GM12878 (cell line): Measurements from ENCODE around the gene TTLL13. TPM values are rescaled to one million over a fixed set of nuclear protein-coding genes. Genes with fewer than 3 reads are reported as not detected.

Source experiments
- ATAC-seq: fragments of 200-7000 bp; cut with Tn5 transposase; 3 replicates; pipeline ENCODE4 v1.9.1; 2020; ENCODE audit warnings: mild to moderate bottlenecking, moderate library complexity
- BruUV-seq: library from RNA; stranded (reverse); fragments of 400-500 nt; replicated peaks from 2 replicates; lab custom pipeline; 2021; lab: Mats Ljungman, UMichigan
- CTCF ChIA-PET: fragments of 300-600 bp; sonication (Branson Sonifier 250); formaldehyde crosslinking; extraction: SDS; loops from one replicate; lab custom pipeline; 2021; ENCODE audit warnings: inconsistent platforms; lab: Yijun Ruan, JAX
- POLR2A ChIA-PET: fragments of 350-600 bp; formaldehyde crosslinking; extraction: SDS; loops from one replicate; lab custom pipeline; 2021; ENCODE audit warnings: inconsistent platforms; lab: Charles Lee
- RAD21 ChIA-PET: fragments of 300-600 bp; sonication (Branson Sonifier 250); formaldehyde crosslinking; loops from one replicate; lab custom pipeline; 2023; ENCODE audit warnings: antibody characterized with exemption; ENCODE audit not compliant: unreplicated experiment; lab: Charles Lee
- SMC1A ChIA-PET: fragments of 300-600 bp; sonication (Branson Sonifier 250); formaldehyde crosslinking; loops from one replicate; lab custom pipeline; 2023; ENCODE audit not compliant: unreplicated experiment, uncharacterized antibody; lab: Charles Lee
- DNase-seq: peaks from one replicate; pipeline ENCODE4 v3.0.0-alpha.2; 2011; ENCODE audit warnings: low read depth, low spot score
- FAIRE-seq: peaks from 3 replicates; lab custom pipeline; 2011; peaks lifted over from hg19 to GRCh38; lab: Jason Lieb, UNC
- H2AFZ ChIP-seq: 2 replicates; pipeline ENCODE4 v1.6.0; 2011; ENCODE audit warnings: low read depth, low read length, control low read depth; ENCODE audit not compliant: control insufficient read depth
- H3K27ac ChIP-seq: 2 replicates; pipeline ENCODE4 v1.5.1; 2011; ENCODE audit warnings: control low read depth; ENCODE audit not compliant: control insufficient read depth, insufficient read depth
- H3K27me3 ChIP-seq, 2 experiments: replicated peaks in 1 of 2; 2 replicates each; pipeline versions ENCODE4 v1.6.0 to v1.6.1; 2011; ENCODE audit warnings: low read length in 1 of 2; ENCODE audit not compliant: control insufficient read depth in 2 of 2, insufficient read depth in 2 of 2
- H3K36me3 ChIP-seq, 2 experiments: 2 replicates each; pipeline ENCODE4 v1.5.1; 2011; ENCODE audit warnings: low read length in 1 of 2; ENCODE audit not compliant: control insufficient read depth in 2 of 2, insufficient read depth in 2 of 2
- H3K4me1 ChIP-seq: 2 replicates; pipeline ENCODE4 v1.6.1; 2011; ENCODE audit warnings: mild to moderate bottlenecking, low read length, moderate library complexity, mixed read lengths; ENCODE audit not compliant: control insufficient read depth, insufficient read depth
- H3K4me2 ChIP-seq: 2 replicates; pipeline ENCODE4 v1.6.0; 2011; ENCODE audit warnings: control low read depth; ENCODE audit not compliant: control insufficient read depth, insufficient read depth
- H3K4me3 ChIP-seq: fragments of 200-600 bp; sonication (generic); 2 replicates; pipeline ENCODE4 v1.5.1; 2016
- H3K79me2 ChIP-seq: 2 replicates; pipeline ENCODE4 v1.6.0; 2011; ENCODE audit warnings: low read length; ENCODE audit not compliant: control insufficient read depth, insufficient read depth
- H3K9ac ChIP-seq: 2 replicates; pipeline ENCODE4 v1.8.0; 2011; ENCODE audit warnings: low read length, control low read depth, mixed read lengths; ENCODE audit not compliant: control insufficient read depth, insufficient read depth
- H3K9me3 ChIP-seq: replicated peaks from 3 replicates; pipeline ENCODE4 v1.5.1; 2011; ENCODE audit warnings: mild to moderate bottlenecking, low read length; ENCODE audit not compliant: control insufficient read depth, insufficient read depth
- H4K20me1 ChIP-seq: 2 replicates; pipeline ENCODE4 v1.6.0; 2011; ENCODE audit not compliant: control insufficient read depth, insufficient read depth
- ATF2 ChIP-seq: IDR thresholded peaks from 2 replicates; pipeline ENCODE4 v1.6.1; 2012; ENCODE audit warnings: low read length, inconsistent platforms
- CHD1 ChIP-seq: IDR thresholded peaks from 2 replicates; pipeline ENCODE4 v1.6.1; 2012; ENCODE audit warnings: low read depth, low read length, improper control_type of control experiment
- HDAC2 ChIP-seq: fragments of 200-600 bp; sonication (generic); IDR thresholded peaks from 2 replicates; pipeline ENCODE4 v1.6.1; 2017
- IRF3 ChIP-seq: fragments of 450-650 bp; IDR thresholded peaks from 2 replicates; pipeline ENCODE4 v1.6.1; 2014; ENCODE audit warnings: mild to moderate bottlenecking
- KLF5 ChIP-seq: fragments of 450-650 bp; IDR thresholded peaks from 2 replicates; pipeline ENCODE4 v1.6.1; 2014; ENCODE audit warnings: mild to moderate bottlenecking; ENCODE audit not compliant: partially characterized antibody
- MTA2 ChIP-seq: fragments of 450-650 bp; IDR thresholded peaks from 2 replicates; pipeline ENCODE4 v1.6.1; 2016; ENCODE audit warnings: low read depth, mild to moderate bottlenecking, moderate library complexity
- NR2C1 ChIP-seq: fragments of 450-650 bp; IDR thresholded peaks from 2 replicates; pipeline ENCODE4 v1.6.1; 2017; ENCODE audit warnings: antibody characterized with exemption, mild to moderate bottlenecking, moderate library complexity
- NR2C2 ChIP-seq: IDR thresholded peaks from 2 replicates; pipeline ENCODE4 v1.6.1; 2011; ENCODE audit warnings: borderline replicate concordance, low read depth; ENCODE audit not compliant: control insufficient read depth, insufficient read length
- NRF1 ChIP-seq: conservative IDR thresholded peaks from 2 replicates; pipeline ENCODE4 v1.6.1; 2011; ENCODE audit warnings: mild to moderate bottlenecking, low read depth, low read length, improper control_type of control experiment
- PAX8 ChIP-seq: fragments of 450-650 bp; IDR thresholded peaks from 2 replicates; pipeline ENCODE4 v1.6.1; 2017; ENCODE audit warnings: mild to moderate bottlenecking, moderate library complexity
- POLR2AphosphoS2 ChIP-seq: IDR thresholded peaks from 2 replicates; pipeline ENCODE4 v1.6.1; 2011; ENCODE audit warnings: low read depth, mild to moderate bottlenecking, low read length, improper control_type of control experiment, moderate library complexity
- POU2F2 ChIP-seq: IDR thresholded peaks from 3 replicates; pipeline ENCODE4 v1.6.1; 2011; ENCODE audit warnings: low read depth, mild to moderate bottlenecking, low read length, borderline replicate concordance
- REST ChIP-seq: IDR thresholded peaks from 2 replicates; pipeline ENCODE4 v1.6.1; 2012; ENCODE audit warnings: mild to moderate bottlenecking, low read depth, low read length
- SMARCA5 ChIP-seq: fragments of 450-650 bp; IDR thresholded peaks from 2 replicates; pipeline ENCODE4 v1.6.1; 2017; ENCODE audit warnings: mild to moderate bottlenecking
- SREBF2 ChIP-seq: IDR thresholded peaks from 2 replicates; pipeline ENCODE4 v1.6.1; 2012; ENCODE audit warnings: mild to moderate bottlenecking, low read length
- STAT3 ChIP-seq: IDR thresholded peaks from 2 replicates; pipeline ENCODE4 v1.6.1; 2011; ENCODE audit warnings: low read depth, low read length, improper control_type of control experiment
- USF1 ChIP-seq: IDR thresholded peaks from 2 replicates; pipeline ENCODE4 v1.6.1; 2011; ENCODE audit warnings: borderline replicate concordance, low read depth, mild to moderate bottlenecking, moderate library complexity, mixed read lengths, low read length; ENCODE audit not compliant: insufficient read depth; ENCODE audit errors: extremely low read length
- WGBS: methylation state at CpG from one replicate; pipeline ENCODE4 v1.1.6; 2016; ENCODE audit warnings: low lambda C conversion rate; ENCODE audit not compliant: insufficient replicate concordance, insufficient coverage; ENCODE audit errors: missing lambda C conversion rate; 5-methylcytosine and 5-hydroxymethylcytosine counted together
- in situ Hi-C: fragments of 300-500 bp; cut with MboI; formaldehyde crosslinking; loops from 9 replicates; pipeline ENCODE4 v1.14.3; 2018; ENCODE audit warnings: mixed read lengths
- intact Hi-C: fragments of 100-400 bp; cut with micrococcal nuclease; formaldehyde crosslinking; loops from one replicate; pipeline ENCODE4 v1.14.2; 2022; ENCODE audit not compliant: unreplicated experiment
- polyA plus RNA-seq, 11 experiments: library from polyadenylated mRNA; depleted of rRNA in 4 of 11; unstranded in 6 of 11; stranded (reverse) in 5 of 11; fragments of >200 nt; fragmentation: Nextera tagmentation in 4 of 11; fragmentation: Illumina TruSeq in 1 of 11; extraction: Ambion mirVana in 4 of 11; extraction: Trizol in 1 of 11; gene quantifications; 1 replicate in 1 of 11; 2 replicates in 10 of 11; pipeline versions ENCODE4 v1.2.1 to v1.2.3, GENCODE V29; 2011 to 2016; ENCODE audit warnings: inconsistent platforms in 2 of 11, missing spikeins in 2 of 11, low read depth in 1 of 11
- total RNA-seq, 4 experiments: library from RNA; depleted of rRNA in 3 of 4; stranded (reverse); fragments of >200 nt in 3 of 4; fragmentation: Illumina TruSeq in 1 of 4; extraction: Trizol in 1 of 4; gene quantifications; 2 replicates each; pipeline versions ENCODE4 v1.2.1 to v1.2.3, GENCODE V29; 2013 to 2021

Gene TTLL13
- total and polyA plus RNA-seq, 10 of the 15 experiments (the other 5 are each of a cell fraction or from before 2014, with no cell fraction given): 0.03 to 0.32 (median 0.13) TPM; not detected in 1

- no peak for DNase-seq
- Histone ChIP-seq H3K4me3 (no peak overlapping the region), H3K9ac (no peak overlapping the region), H3K27me3 (no peaks in the 10 kb centered on the region), H3K36me3 (peaks cover 19 to 23% of the 10 kb centered on the region in 2 experiments; a peak in 3 of 4 replicates), H4K20me1 (no peaks in the 10 kb centered on the region), H2AFZ (no peak overlapping the region), H3K79me2 (peaks cover 18% of the 10 kb centered on the region), H3K27ac (no peak overlapping the region), H3K9me3 (no peaks in the 10 kb centered on the region), H3K4me2 (no peak overlapping the region), H3K4me1 (peaks cover 24% of the 10 kb centered on the region)
- in situ Hi-C loops: no loop called here
- FAIRE-seq: no peak
- ChIA-PET RAD21 (no interaction called here), POLR2A (interaction anchor here (0.5 kb wide), 1 partner anchor 139 kb away, joined by 6 read pairs; no protein-coding TSS in a partner anchor), SMC1A (no interaction called here), CTCF (interaction anchor here (1.1 to 1.2 kb wide), 2 partner anchors 36 to 80 kb away, joined by 4 to 5 read pairs; no protein-coding TSS in a partner anchor)
- 93% methylated on average over 38 of the region's 38 CpGs for WGBS
- ATAC-seq: no peak
- intact Hi-C loops: no loop called here
- no TSS peak for BruUV-seq
- no peak for TF ChIP-seq STAT3
- no peak for TF ChIP-seq CHD1
- TF ChIP-seq ATF2: no peak
- no peak for TF ChIP-seq IRF3
- no peak for TF ChIP-seq REST
- TF ChIP-seq HDAC2: no peak
- TF ChIP-seq NRF1: no peak
- TF ChIP-seq POLR2AphosphoS2: no peak; the same call in 1 of the 2 replicates
- TF ChIP-seq SMARCA5: no peak
- no peak for TF ChIP-seq NR2C2
- no peak for TF ChIP-seq MTA2
- no peak for TF ChIP-seq SREBF2
- TF ChIP-seq PAX8: no peak
- no peak for TF ChIP-seq USF1
- TF ChIP-seq KLF5: no peak
- no peak for TF ChIP-seq NR2C1
- no peak for TF ChIP-seq POU2F2
These were observed 21.3 kb upstream of the TTLL13 start for GRCh38 chr15:90227816-90228772.
